A549 treated with RU486 at 1 μM for 4 hours (cell line): ENCODE measurements around the gene ZBTB5. TPM values are rescaled to one million over a fixed set of nuclear protein-coding genes. Genes with fewer than 3 reads are reported as not detected.

Experiments used
- total RNA-seq: library from RNA; stranded (reverse); fragments of 200-300 nt; extraction: Qiagen RNA extraction; gene quantifications from 5 replicates; pipeline ENCODE4 v1.2.3, GENCODE V29; 2022; ENCODE audit warnings: low read depth

ZBTB5 gene
- 6.7 to 9.0 TPM (median 8.2 TPM) in 5 replicates for total RNA-seq

GRCh38 chr9:37465249-37466036, at the start of gene ZBTB5:
ZBTB5 (minus strand) TSS chr9:37465450; CDS start chr9:37442551, 22,899 bp downstream.

GRCh38 chr9:37485389-37486255, 20.4 kb upstream of the ZBTB5 start, which contains the start of gene POLR1E:
POLR1E (plus strand) TSS chr9:37485948; CDS start chr9:37486048, 100 bp downstream.

GRCh38 chr9:37422289-37423104, 42.8 kb downstream of the ZBTB5 start, which contains the start of gene GRHPR:
GRHPR (plus strand) TSS chr9:37422696; CDS start chr9:37422751, 55 bp downstream.

Other genes with a start within 250 kb of the ZBTB5 start
- gene GRHPR, start 42.8 kb downstream of the ZBTB5 start, total RNA-seq: 140 to 171 TPM (median 163 TPM) in 5 replicates
- gene POLR1E, start 20.5 kb upstream of the ZBTB5 start, total RNA-seq: 39.8 to 46.5 TPM (median 40.9 TPM) in 5 replicates
- 6.5 to 8.4 TPM (median 7.1 TPM) in 5 replicates for gene FBXO10, start 110.9 kb upstream of the ZBTB5 start, total RNA-seq
- gene TOMM5, start 127.1 kb upstream of the ZBTB5 start, total RNA-seq: 282 to 354 TPM (median 324 TPM) in 5 replicates
- gene FRMPD1, start 185.5 kb upstream of the ZBTB5 start, total RNA-seq: 0.03 to 0.05 TPM in 2 of 5 replicates, not detected in the others